ENCODE data around the gene NPLOC4.
A peak's percentile ranks its signal among the peaks of the same experiment; 100 is the strongest.

Gene NPLOC4

DNA sequence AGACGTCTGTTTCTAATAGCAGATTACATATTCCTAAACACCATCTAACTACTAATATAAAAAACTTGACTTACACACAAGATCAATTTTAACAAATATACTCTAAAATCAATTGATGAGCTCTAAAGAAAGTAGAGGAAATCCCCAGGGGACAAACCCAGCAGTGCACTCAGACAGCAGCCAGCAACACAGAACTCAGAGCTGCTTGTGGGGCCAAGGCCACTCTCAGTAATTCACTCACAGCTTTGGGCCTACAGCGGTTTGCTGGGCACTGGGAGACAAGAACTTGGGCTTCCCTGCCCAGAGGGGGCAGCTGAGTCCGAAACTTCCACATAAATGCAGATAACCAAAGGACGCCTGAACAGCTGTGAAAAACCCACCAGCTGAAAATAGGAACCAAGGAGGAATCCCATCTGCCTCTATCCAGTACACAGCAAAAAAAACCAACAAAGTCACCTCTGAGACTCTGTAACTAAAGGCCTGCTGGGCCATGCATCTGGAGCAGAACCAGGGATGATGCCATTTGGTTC lies 21.4 kb downstream of the NPLOC4 start:
- DNase-seq (ENCODE audit: low read depth) = no peak

DNA sequence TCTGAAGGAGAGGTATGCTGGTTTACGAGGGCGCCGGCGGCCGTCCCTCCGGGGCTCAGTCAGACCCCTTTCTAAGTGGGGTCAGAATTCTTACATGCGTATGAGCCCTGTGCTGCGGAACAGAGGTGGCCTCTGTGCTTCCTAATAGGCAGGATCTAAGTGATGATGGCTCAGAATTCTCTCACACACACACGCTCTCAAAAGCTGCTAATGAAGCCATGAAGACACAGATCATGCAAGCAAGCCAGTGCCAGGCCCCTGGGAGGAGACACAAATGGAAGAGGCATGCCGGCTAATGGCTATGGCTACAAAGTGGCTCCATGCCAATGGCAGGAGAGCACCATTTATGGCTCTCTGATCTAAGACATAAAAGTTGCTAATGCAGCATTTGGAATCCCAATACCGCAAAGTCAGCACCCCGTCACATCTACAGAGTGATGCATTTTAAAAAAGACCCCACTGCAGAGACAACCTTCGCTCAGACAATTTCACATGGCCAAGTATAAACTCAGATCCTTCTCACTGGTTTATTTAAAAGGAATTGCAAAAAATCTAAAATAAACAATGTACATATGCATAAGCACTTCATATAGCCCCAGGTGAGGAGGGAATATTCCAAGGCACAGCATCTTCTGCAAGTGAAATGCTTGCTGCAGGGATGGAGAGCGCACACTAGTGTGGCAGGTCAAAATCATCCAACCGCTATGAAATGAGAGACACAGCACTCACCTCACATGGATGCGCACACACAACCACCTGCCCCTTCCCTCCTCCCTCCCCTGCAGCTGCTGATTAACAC lies 24.5 kb downstream of the NPLOC4 start:
- TF ChIP-seq, protein P1, sequence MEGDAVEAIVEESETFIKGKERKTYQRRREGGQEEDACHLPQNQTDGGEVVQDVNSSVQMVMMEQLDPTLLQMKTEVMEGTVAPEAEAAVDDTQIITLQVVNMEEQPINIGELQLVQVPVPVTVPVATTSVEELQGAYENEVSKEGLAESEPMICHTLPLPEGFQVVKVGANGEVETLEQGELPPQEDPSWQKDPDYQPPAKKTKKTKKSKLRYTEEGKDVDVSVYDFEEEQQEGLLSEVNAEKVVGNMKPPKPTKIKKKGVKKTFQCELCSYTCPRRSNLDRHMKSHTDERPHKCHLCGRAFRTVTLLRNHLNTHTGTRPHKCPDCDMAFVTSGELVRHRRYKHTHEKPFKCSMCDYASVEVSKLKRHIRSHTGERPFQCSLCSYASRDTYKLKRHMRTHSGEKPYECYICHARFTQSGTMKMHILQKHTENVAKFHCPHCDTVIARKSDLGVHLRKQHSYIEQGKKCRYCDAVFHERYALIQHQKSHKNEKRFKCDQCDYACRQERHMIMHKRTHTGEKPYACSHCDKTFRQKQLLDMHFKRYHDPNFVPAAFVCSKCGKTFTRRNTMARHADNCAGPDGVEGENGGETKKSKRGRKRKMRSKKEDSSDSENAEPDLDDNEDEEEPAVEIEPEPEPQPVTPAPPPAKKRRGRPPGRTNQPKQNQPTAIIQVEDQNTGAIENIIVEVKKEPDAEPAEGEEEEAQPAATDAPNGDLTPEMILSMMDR (conservative IDR thresholded peaks at IDR 0.05; ENCODE audit: low read depth, low read length) = no peak
- DNase-seq (ENCODE audit: low read depth) = no peak
- H3K4me3 ChIP-seq (ENCODE audit: low read length) = no peak overlapping the region

More for the DNA sequence above, 21.4 kb downstream of the NPLOC4 start:
- TF ChIP-seq, protein P1 (conservative IDR thresholded peaks at IDR 0.05; ENCODE audit: low read depth, low read length) = no peak
- H3K4me3 ChIP-seq (ENCODE audit: low read length) = no peak overlapping the region

DNA sequence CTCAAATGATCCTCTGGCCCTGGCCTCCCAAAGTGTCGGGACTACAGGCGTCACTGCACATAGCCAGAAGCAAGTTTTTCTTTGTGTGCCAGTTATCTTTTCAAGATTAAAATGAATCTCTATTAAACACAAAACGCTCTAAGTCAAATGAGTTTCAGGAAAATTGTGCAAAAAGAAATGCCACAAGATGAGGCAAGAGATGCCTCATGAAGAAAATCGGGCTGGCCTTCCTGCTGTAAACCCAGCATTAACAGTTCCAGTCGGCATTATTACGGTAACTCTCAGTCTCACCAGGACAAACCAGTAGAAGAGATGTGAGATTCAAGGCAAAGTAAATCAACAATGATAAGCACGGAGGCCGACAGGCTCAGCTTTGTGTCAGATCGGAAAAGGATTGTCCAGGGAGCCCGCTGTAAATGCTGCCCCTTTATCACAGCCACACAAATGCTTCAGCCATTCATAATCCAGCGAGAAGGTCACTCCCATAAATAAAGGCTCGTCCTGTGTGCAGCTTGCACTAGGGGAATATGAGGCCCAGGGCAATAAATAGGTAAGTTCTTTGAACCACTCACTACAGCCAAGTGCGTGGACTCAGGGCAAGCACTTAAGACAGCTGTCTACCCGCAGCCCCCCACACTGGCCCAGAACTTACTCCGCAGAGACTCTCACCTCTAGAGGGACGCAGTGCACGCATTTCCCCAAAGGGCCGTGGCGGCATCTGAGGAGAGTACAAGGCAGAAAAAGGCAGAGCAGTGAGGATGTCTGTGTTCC lies 27.2 kb downstream of the NPLOC4 start:
- TF ChIP-seq, protein P1 (conservative IDR thresholded peaks at IDR 0.05; ENCODE audit: low read depth, low read length) = no peak
- no peak for DNase-seq (ENCODE audit: low read depth)
- H3K4me3 ChIP-seq (ENCODE audit: low read length) = no peak overlapping the region

DNA sequence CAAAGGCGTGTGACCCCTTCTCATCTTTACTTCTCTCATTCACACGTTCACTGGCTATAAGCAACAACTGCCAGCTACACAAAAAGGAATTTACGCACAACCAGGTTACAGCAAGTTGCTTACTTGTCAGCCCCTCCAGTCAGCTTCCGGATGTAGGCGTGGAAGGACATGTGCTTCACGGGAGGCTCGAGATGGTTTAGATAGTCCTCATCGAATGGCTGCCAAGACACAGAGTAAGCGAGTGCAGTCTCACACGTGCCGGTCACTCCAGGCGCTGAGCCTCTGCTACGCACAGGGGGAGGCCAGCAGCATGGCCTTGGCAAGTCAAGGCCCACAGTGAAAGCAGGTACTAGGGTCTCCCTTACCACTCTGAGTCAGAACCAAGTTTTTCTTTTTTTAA lies 28.3 kb downstream of the NPLOC4 start:
- no peak overlapping the region for H3K4me3 ChIP-seq (ENCODE audit: low read length)
- no peak for DNase-seq (ENCODE audit: low read depth)
- TF ChIP-seq, protein P1 (conservative IDR thresholded peaks at IDR 0.05; ENCODE audit: low read depth, low read length) = no peak

DNA sequence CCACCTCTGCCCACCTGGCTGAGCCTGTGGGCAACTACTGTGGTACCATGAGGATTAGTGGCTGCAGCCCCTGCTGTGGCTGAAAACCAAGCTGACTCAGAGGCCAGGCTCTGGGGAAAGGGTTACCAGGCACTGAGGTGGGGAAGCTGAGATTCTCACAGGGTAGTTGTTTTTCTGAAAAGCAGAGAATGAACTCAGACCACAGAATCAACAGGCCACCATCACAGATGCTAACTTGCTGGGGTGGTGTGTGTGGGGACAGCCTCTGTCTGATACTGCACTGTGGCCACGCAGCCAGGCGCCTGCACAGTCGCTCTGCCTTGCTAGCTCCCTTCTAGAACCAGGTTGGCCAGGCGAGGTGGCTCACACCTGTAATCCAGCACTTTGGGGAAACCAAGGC lies 28.8 kb downstream of the NPLOC4 start:
- H3K4me3 ChIP-seq (ENCODE audit: low read length) = no peak overlapping the region
- peak; percentile 31 for DNase-seq (ENCODE audit: low read depth)
- TF ChIP-seq, protein P1 (conservative IDR thresholded peaks at IDR 0.05; ENCODE audit: low read depth, low read length) = no peak

DNA sequence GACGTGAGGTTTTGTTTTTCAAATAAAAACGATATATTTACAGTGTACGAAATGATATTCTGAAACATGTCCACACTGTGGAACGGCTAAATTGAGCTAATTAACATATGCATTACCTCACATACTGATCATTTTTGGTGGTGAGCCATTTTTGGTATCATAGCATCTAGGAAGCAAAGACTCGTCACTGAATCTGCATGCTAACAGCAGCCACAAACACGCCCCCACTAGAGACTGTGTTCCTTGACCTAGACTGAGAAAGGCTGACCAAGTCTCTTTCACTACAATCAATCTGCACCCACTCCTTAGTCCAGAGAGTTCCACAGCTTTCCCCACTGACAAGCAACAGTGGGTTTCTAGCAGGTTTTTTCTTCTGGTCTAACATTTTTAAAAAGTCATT lies 29.5 kb downstream of the NPLOC4 start:
- TF ChIP-seq, protein P1 (conservative IDR thresholded peaks at IDR 0.05; ENCODE audit: low read depth, low read length) = no peak
- DNase-seq (ENCODE audit: low read depth) = no peak
- H3K4me3 ChIP-seq (ENCODE audit: low read length) = no peak overlapping the region

Measured in retinal pigment epithelial cell (primary cell).